ENCODE measurements around the gene SNX8. TPM values are rescaled to one million over a fixed set of nuclear protein-coding genes. Genes with fewer than 3 reads are reported as not detected.

SNX8 gene
- total and polyA plus RNA-seq, 2 of the 8 experiments (the other 6 are each of a cell fraction or from before 2014, with no cell fraction given), result 46.2 to 70.8 TPM

GRCh38 chr7:2278026-2278425, 36.2 kb downstream of the SNX8 start:
- CTCF ChIA-PET (ENCODE audit: partially characterized antibody), result no interaction called here
- Histone ChIP-seq H3K4ac (replicated peaks; ENCODE audit: insufficient read length, low read depth, low read length) (no peak overlapping the region), H2AK5ac (ENCODE audit: low read depth, low read length) (no peak overlapping the region), H3K4me2 (ENCODE audit: insufficient read depth in 1 of 2, low read depth in 2 of 2, low read length in 2 of 2) (no peak overlapping the region), H2BK20ac (ENCODE audit: low read length) (no peak overlapping the region), H3K23ac (ENCODE audit: insufficient read length) (no peak overlapping the region), H4K5ac (ENCODE audit: insufficient read length, low read depth, low read length) (no peak overlapping the region), H3K4me1 (replicated peaks in 1 of 4; ENCODE audit: control insufficient read depth in 3 of 4, insufficient read depth in 4 of 4, low read length in 3 of 4) (peaks cover 0 to 7% (median 2%) of the 10 kb centered on the region in 4 experiments; a peak in 2 of 7 replicates), H3K27me3 (replicated peaks in 1 of 4; ENCODE audit: control insufficient read depth in 3 of 4, extremely low read depth in 1 of 4, insufficient read depth in 3 of 4, low read length in 3 of 4) (no peaks in the 10 kb centered on the region), H3K27ac (ENCODE audit: low read depth, low read length) (no peak overlapping the region), H2BK5ac (ENCODE audit: low read depth, low read length) (no peak overlapping the region), H3K79me1 (ENCODE audit: low read depth, low read length) (no peaks in the 10 kb centered on the region; the same call in 1 of the 2 replicates), H2BK120ac (replicated peaks; ENCODE audit: low read depth, low read length) (no peak overlapping the region), H3K14ac (ENCODE audit: insufficient read length) (no peak overlapping the region), H4K20me1 (replicated peaks in 1 of 2; ENCODE audit: control insufficient read depth in 1 of 2, insufficient read depth in 2 of 2, low read length in 2 of 2) (peaks cover 2 to 3% of the 10 kb centered on the region in 2 experiments), H3K36me3 (ENCODE audit: control insufficient read depth in 2 of 4, insufficient read depth in 4 of 4, low read length in 3 of 4) (peaks cover 0 to 4% (median 0%) of the 10 kb centered on the region in 4 experiments; a peak in 1 of 8 replicates), H3K9ac (replicated peaks in 1 of 4; ENCODE audit: extremely low read depth in 1 of 4, low read depth in 3 of 4, low read length in 3 of 4) (no peak overlapping the region), H3K23me2 (ENCODE audit: low read depth, low read length) (no peaks in the 10 kb centered on the region), H3K18ac (ENCODE audit: extremely low read depth, low read length) (no peak overlapping the region), H4K91ac (replicated peaks; ENCODE audit: insufficient read length, low read length) (no peak overlapping the region), H3K79me2 (ENCODE audit: control insufficient read depth in 1 of 2, insufficient read depth in 2 of 2, low read length in 2 of 2) (peaks cover 0 to 15% of the 10 kb centered on the region in 2 experiments; a peak in 1 of 4 replicates), H3K4me3 (ENCODE audit: extremely low read depth in 1 of 4, insufficient read depth in 2 of 4, low read depth in 3 of 4, low read length in 4 of 4) (no peak overlapping the region), H2BK15ac (ENCODE audit: low read length) (no peak overlapping the region), H3K56ac (replicated peaks; ENCODE audit: insufficient read length, low read depth, low read length) (no peak overlapping the region), H3K9me3 (ENCODE audit: insufficient read depth in 2 of 2, low read depth in 1 of 2, low read length in 1 of 2) (no peaks in the 10 kb centered on the region), H4K8ac (ENCODE audit: extremely low read depth, insufficient read depth, low read length) (no peak overlapping the region; the same call in 1 of the 2 replicates), H2BK12ac (ENCODE audit: low read depth, low read length) (no peak overlapping the region), H2AFZ (ENCODE audit: low read length) (no peak overlapping the region)
- no peak for DNase-seq (ENCODE audit: low read depth in 1 of 2, low spot score in 2 of 2)
- no peak for TF ChIP-seq RAD21 (IDR thresholded peaks at IDR 0.05 in 1 of 2, conservative IDR thresholded peaks at IDR 0.05 in 1 of 2; ENCODE audit: low read depth in 2 of 2, low read length in 2 of 2)
- TF ChIP-seq E2F6 (IDR thresholded peaks at IDR 0.05), result no peak
- TF ChIP-seq ATF3 (IDR thresholded peaks at IDR 0.05; ENCODE audit: insufficient read depth, low read depth, low read length), result no peak
- no peak for FAIRE-seq
- 92% methylated on average over 11 of the region's 11 CpGs; no CpG with 5 or more reads in 1 of the 2 experiments for WGBS, 2 experiments (ENCODE audit: extremely low coverage in 1 of 2, insufficient coverage in 1 of 2, insufficient read length in 1 of 2, insufficient replicate concordance in 2 of 2, low coverage in 1 of 2, low lambda C conversion rate in 2 of 2, missing lambda C conversion rate in 1 of 2)
- POLR2A ChIA-PET (ENCODE audit: partially characterized antibody), result no interaction called here
